HG03064 (cell line): Measurements from ENCODE around the gene CPXCR1.
"Not testable (repeated sequence)": the region's sequence is repeated elsewhere in the genome, so short reads cannot be mapped to it uniquely, and the experiment has no call there.

Experiments used
- ATAC-seq: cut with Tn5 transposase; IDR thresholded peaks from one replicate; pipeline ENCODE4 v1.9.1; 2021; ENCODE audit warnings: low read depth; ENCODE audit not compliant: unreplicated experiment

CPXCR1 gene

GRCh38 chrX:88746925-88747324 is at the start of gene CPXCR1:
Gene CPXCR1, plus strand, starts transcription at chrX:88747225. Its CDS starts 6,190 bp downstream, at chrX:88753415.
- no peak for ATAC-seq

- ATAC-seq, result no peak
These were observed 11.2 kb upstream of the CPXCR1 start for GRCh38 chrX:88735835-88736234.

- ATAC-seq, result not testable (repeated sequence)
These were observed 810 bp upstream of the CPXCR1 start for GRCh38 chrX:88746215-88746614.

GRCh38 chrX:88752339-88752738 is 5.3 kb downstream of the CPXCR1 start:
- not testable (repeated sequence) for ATAC-seq

GRCh38 chrX:88789825-88790224 is 42.8 kb downstream of the CPXCR1 start:
- no peak for ATAC-seq
